HL-60 (cell line): Measurements from ENCODE around the gene FBRS.

Experiments
- DNase-seq, 2 experiments: peaks; one replicate each; pipeline ENCODE4 v3.0.0-alpha.2; 2010 to 2020; ENCODE audit warnings: low read depth in 1 of 2, low spot score in 1 of 2
- H3K27ac ChIP-seq: fragments of 250-450 bp; sonication (Bioruptor Pico); replicated peaks from 2 replicates; pipeline ENCODE4 v1.5.1; 2020; ENCODE audit warnings: mild to moderate bottlenecking, moderate library complexity
- H3K27me3 ChIP-seq: fragments of 250-450 bp; sonication (Bioruptor Pico); 2 replicates; pipeline ENCODE4 v1.5.1; 2021; ENCODE audit warnings: mild to moderate bottlenecking, moderate library complexity; ENCODE audit not compliant: insufficient read depth, poor library complexity, severe bottlenecking
- H3K4me3 ChIP-seq: replicated peaks from 2 replicates; pipeline ENCODE4 v1.5.1; 2011; ENCODE audit warnings: mild to moderate bottlenecking, control low read depth, low read length; ENCODE audit not compliant: insufficient read depth
- GABPA ChIP-seq: IDR thresholded peaks from 2 replicates; pipeline ENCODE4 v1.6.1; 2012; ENCODE audit warnings: low read depth
- POLR2AphosphoS5 ChIP-seq: IDR thresholded peaks from 2 replicates; pipeline ENCODE4 v1.6.1; 2012; ENCODE audit warnings: low read depth
- SPI1 ChIP-seq: IDR thresholded peaks from 2 replicates; pipeline ENCODE4 v1.6.1; 2012; ENCODE audit warnings: low read depth, mild to moderate bottlenecking, borderline replicate concordance
- TF ChIP-seq, protein P1 (sequence below): IDR thresholded peaks from 2 replicates; pipeline ENCODE4 v1.6.1; 2012; ENCODE audit warnings: low read depth; ENCODE audit not compliant: insufficient replicate concordance
- TF ChIP-seq, protein P2 (sequence below): IDR thresholded peaks from one replicate; pipeline ENCODE4 v1.5.1; 2011; ENCODE audit warnings: low read length, control low read depth, inconsistent platforms; ENCODE audit not compliant: insufficient read depth

Gene FBRS

DNA sequence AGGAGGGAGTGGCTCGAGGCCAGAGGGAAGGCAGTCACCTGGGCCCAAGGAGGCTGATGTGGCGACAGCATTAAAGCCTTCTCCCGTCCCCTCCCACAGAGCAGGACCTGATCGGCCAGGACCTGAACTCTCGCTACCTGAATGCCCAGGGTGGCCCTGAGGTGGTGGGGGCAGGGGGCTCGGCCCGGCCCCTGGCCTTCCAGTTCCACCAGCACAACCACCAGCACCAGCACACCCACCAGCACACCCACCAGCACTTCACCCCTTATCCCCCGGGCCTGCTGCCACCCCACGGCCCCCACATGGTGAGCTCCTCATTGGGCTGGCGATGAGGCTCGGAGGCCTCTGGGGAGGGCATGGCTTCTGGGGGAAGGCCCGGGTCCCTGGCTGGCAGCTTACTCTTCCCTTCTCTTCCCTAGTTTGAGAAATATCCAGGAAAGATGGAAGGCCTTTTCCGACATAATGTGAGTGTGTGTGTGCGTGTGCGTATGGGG lies 6.4 kb downstream of the FBRS start:
- no peak for DNase-seq
- Histone ChIP-seq H3K27ac (no peak overlapping the region), H3K27me3 (no peaks in the 10 kb centered on the region)

DNA sequence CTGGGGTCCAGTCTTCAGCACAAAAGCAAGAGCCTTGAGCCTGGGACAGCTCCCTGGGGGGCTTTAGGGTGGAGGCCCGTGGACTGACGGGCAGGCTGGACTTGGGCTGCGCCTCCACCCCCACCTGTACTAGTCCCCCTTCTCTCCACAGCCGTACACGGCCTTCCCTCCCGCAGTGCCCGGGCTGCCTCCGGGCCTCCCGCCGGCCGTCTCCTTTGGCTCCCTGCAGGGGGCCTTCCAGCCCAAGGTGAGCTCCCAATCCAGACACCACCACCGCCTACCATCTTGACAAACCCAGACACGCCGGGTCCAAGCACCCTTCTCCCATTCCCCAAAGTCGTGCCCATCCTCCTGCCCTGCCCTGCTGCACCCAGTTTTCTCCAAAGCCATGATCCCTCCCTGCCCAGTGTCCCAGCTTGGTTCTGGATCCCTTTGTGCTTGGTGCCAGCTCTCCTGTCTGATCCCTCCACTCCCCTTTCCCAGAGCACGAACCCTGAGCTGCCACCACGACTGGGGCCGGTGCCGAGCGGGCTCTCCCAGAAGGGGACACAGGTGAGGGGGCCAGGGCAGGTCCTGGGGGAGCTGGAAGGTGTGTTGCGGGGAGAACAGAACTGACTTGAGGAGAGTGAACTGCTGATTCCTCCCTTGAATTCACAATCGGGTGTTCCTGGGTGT lies 7.1 kb downstream of the FBRS start:
- H3K4me3 ChIP-seq: no peak overlapping the region
- no peaks in the 10 kb centered on the region for H3K27me3 ChIP-seq
- TF ChIP-seq POLR2AphosphoS5 (no peak), GABPA (no peak), SPI1 (no peak)
- TF ChIP-seq, protein P1, sequence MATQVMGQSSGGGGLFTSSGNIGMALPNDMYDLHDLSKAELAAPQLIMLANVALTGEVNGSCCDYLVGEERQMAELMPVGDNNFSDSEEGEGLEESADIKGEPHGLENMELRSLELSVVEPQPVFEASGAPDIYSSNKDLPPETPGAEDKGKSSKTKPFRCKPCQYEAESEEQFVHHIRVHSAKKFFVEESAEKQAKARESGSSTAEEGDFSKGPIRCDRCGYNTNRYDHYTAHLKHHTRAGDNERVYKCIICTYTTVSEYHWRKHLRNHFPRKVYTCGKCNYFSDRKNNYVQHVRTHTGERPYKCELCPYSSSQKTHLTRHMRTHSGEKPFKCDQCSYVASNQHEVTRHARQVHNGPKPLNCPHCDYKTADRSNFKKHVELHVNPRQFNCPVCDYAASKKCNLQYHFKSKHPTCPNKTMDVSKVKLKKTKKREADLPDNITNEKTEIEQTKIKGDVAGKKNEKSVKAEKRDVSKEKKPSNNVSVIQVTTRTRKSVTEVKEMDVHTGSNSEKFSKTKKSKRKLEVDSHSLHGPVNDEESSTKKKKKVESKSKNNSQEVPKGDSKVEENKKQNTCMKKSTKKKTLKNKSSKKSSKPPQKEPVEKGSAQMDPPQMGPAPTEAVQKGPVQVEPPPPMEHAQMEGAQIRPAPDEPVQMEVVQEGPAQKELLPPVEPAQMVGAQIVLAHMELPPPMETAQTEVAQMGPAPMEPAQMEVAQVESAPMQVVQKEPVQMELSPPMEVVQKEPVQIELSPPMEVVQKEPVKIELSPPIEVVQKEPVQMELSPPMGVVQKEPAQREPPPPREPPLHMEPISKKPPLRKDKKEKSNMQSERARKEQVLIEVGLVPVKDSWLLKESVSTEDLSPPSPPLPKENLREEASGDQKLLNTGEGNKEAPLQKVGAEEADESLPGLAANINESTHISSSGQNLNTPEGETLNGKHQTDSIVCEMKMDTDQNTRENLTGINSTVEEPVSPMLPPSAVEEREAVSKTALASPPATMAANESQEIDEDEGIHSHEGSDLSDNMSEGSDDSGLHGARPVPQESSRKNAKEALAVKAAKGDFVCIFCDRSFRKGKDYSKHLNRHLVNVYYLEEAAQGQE: no peak
- TF ChIP-seq, protein P2, sequence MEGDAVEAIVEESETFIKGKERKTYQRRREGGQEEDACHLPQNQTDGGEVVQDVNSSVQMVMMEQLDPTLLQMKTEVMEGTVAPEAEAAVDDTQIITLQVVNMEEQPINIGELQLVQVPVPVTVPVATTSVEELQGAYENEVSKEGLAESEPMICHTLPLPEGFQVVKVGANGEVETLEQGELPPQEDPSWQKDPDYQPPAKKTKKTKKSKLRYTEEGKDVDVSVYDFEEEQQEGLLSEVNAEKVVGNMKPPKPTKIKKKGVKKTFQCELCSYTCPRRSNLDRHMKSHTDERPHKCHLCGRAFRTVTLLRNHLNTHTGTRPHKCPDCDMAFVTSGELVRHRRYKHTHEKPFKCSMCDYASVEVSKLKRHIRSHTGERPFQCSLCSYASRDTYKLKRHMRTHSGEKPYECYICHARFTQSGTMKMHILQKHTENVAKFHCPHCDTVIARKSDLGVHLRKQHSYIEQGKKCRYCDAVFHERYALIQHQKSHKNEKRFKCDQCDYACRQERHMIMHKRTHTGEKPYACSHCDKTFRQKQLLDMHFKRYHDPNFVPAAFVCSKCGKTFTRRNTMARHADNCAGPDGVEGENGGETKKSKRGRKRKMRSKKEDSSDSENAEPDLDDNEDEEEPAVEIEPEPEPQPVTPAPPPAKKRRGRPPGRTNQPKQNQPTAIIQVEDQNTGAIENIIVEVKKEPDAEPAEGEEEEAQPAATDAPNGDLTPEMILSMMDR: no peak
- H3K27ac ChIP-seq: no peak overlapping the region
- DNase-seq: no peak

More for the DNA sequence above, 6.4 kb downstream of the FBRS start:
- H3K4me3 ChIP-seq: no peak overlapping the region
- TF ChIP-seq, protein P2: no peak
- TF ChIP-seq, protein P1: no peak
- TF ChIP-seq GABPA (no peak), SPI1 (no peak), POLR2AphosphoS5 (no peak)

DNA sequence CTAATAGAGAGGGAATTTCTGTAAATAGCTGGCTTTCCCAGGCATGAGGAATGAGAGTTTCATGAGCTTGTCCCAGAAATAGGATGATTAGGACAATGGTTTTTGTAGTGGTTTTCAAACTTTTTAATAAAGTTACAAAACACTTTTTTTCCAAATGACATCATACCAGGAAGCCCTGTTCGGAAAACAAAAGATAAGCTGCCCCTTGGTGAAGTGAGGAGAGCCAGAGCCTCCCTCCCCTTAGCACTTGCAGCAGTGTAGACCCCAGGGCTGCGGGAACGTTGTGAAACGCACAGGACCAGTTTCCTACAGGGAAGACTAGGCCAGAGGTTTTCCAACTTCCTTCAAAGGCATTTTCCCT lies 7.6 kb downstream of the FBRS start:
- Histone ChIP-seq H3K27me3 (no peaks in the 10 kb centered on the region), H3K27ac (no peak overlapping the region), H3K4me3 (no peak overlapping the region)
- no peak for DNase-seq
- TF ChIP-seq, protein P1: no peak
- TF ChIP-seq, protein P2: no peak
- TF ChIP-seq SPI1: no peak
- no peak for TF ChIP-seq GABPA
- TF ChIP-seq POLR2AphosphoS5: no peak
